IMR-90 (cell line): ENCODE results near the gene CDH22.

Experiments
- BHLHE40 ChIP-seq: fragments of 150-350 bp; IDR thresholded peaks from 2 replicates; pipeline ENCODE4 v1.6.1; 2016; ENCODE audit warnings: mild to moderate bottlenecking, low read depth, low read length
- CTCF ChIP-seq: conservative IDR thresholded peaks from 2 replicates; pipeline ENCODE4 v1.5.1; 2012; ENCODE audit warnings: mild to moderate bottlenecking, low read depth, low read length, improper control_type of control experiment
- FOS ChIP-seq: fragments of 150-350 bp; IDR thresholded peaks from 2 replicates; pipeline ENCODE4 v1.6.1; 2016; ENCODE audit warnings: low read depth, low read length
- NFE2L2 ChIP-seq: fragments of 150-350 bp; IDR thresholded peaks from 2 replicates; pipeline ENCODE4 v1.6.1; 2016; ENCODE audit warnings: low read depth, mild to moderate bottlenecking, low read length
- POLR2A ChIP-seq: IDR thresholded peaks from 2 replicates; pipeline ENCODE4 v1.6.1; 2012; ENCODE audit warnings: mild to moderate bottlenecking, low read depth, low read length
- RAD21 ChIP-seq: IDR thresholded peaks from 2 replicates; pipeline ENCODE4 v1.6.1; 2012; ENCODE audit warnings: low read length, improper control_type of control experiment
- RCOR1 ChIP-seq: IDR thresholded peaks from 2 replicates; pipeline ENCODE4 v1.6.1; 2012; ENCODE audit warnings: mild to moderate bottlenecking, low read length, improper control_type of control experiment; ENCODE audit not compliant: insufficient replicate concordance

- no peak for TF ChIP-seq FOS
- TF ChIP-seq CTCF: no peak
- TF ChIP-seq RCOR1: no peak
- no peak for TF ChIP-seq BHLHE40
- no peak for TF ChIP-seq POLR2A
- TF ChIP-seq RAD21: no peak
- no peak for TF ChIP-seq NFE2L2
Measured at GRCh38 chr20:46171909-46172308, 136.4 kb downstream of the CDH22 start.
